Smooth muscle cell (in vitro differentiated cells): ENCODE measurements around the gene NFYB. TPM values are rescaled to one million over a fixed set of nuclear protein-coding genes. Genes with fewer than 3 reads are reported as not detected.
A peak's percentile ranks its signal among the peaks of the same experiment; 100 is the strongest.
"Not testable (repeated sequence)": the region's sequence is repeated elsewhere in the genome, so short reads cannot be mapped to it uniquely, and the experiment has no call there.

ENCODE experiments used
- DNase-seq: peaks from one replicate; lab custom pipeline; 2025; ENCODE audit not compliant: unreplicated experiment; lab: John Stamatoyannopoulos, UW
- H2AFZ ChIP-seq: fragments of 200-600 bp; sonication (generic); 2 replicates; pipeline ENCODE4 v1.6.0; 2016; ENCODE audit warnings: antibody characterized with exemption, low read depth, mild to moderate bottlenecking
- H3F3A ChIP-seq: fragments of 200-600 bp; sonication (generic); 2 replicates; pipeline ENCODE4 v1.6.0; 2017; ENCODE audit warnings: antibody characterized with exemption, low read depth
- H3K27ac ChIP-seq: fragments of 200-600 bp; sonication (generic); 2 replicates; pipeline ENCODE4 v1.5.1; 2016; ENCODE audit warnings: low read depth, mild to moderate bottlenecking
- H3K27me3 ChIP-seq: fragments of 200-600 bp; sonication (generic); 2 replicates; pipeline ENCODE4 v1.6.1; 2016; ENCODE audit warnings: low read depth, mild to moderate bottlenecking
- H3K36me3 ChIP-seq: fragments of 200-600 bp; sonication (generic); 2 replicates; pipeline ENCODE4 v1.5.1; 2016; ENCODE audit warnings: low read depth
- H3K4me1 ChIP-seq: fragments of 200-600 bp; sonication (generic); 2 replicates; pipeline ENCODE4 v1.5.1; 2016; ENCODE audit warnings: low read depth
- H3K4me2 ChIP-seq: fragments of 200-600 bp; sonication (generic); 2 replicates; pipeline ENCODE4 v1.6.0; 2016; ENCODE audit warnings: mild to moderate bottlenecking
- H3K4me3 ChIP-seq: fragments of 200-600 bp; sonication (generic); 2 replicates; pipeline ENCODE4 v1.5.1; 2016; ENCODE audit warnings: mild to moderate bottlenecking
- H3K79me2 ChIP-seq: fragments of 200-600 bp; sonication (generic); 2 replicates; pipeline ENCODE4 v1.6.0; 2016; ENCODE audit warnings: low read depth, mild to moderate bottlenecking
- H3K9ac ChIP-seq: fragments of 200-600 bp; sonication (generic); 2 replicates; pipeline ENCODE4 v1.6.0; 2016; ENCODE audit warnings: low read depth
- H3K9me3 ChIP-seq: fragments of 200-600 bp; sonication (generic); replicated peaks from 2 replicates; pipeline ENCODE4 v1.5.1; 2016; ENCODE audit warnings: low read depth
- H4K20me1 ChIP-seq: fragments of 200-600 bp; sonication (generic); 2 replicates; pipeline ENCODE4 v1.6.0; 2016; ENCODE audit warnings: low read depth
- CTCF ChIP-seq: fragments of 200-600 bp; sonication (generic); IDR thresholded peaks from 2 replicates; pipeline ENCODE4 v1.5.1; 2017; ENCODE audit warnings: borderline replicate concordance, mild to moderate bottlenecking, antibody characterized with exemption; ENCODE audit not compliant: insufficient read depth, poor library complexity, severe bottlenecking
- WGBS: methylation state at CpG from one replicate; pipeline ENCODE4 v1.1.7; 2016; ENCODE audit warnings: low lambda C conversion rate; 5-methylcytosine and 5-hydroxymethylcytosine counted together
- polyA plus RNA-seq: library from polyadenylated mRNA; unstranded; fragments of >200 nt; fragmentation: Nextera tagmentation; extraction: Ambion mirVana; gene quantifications from 2 replicates; pipeline ENCODE4 v1.2.1, GENCODE V29; 2016
- total RNA-seq: library from RNA; depleted of rRNA; stranded (reverse); fragments of >200 nt; gene quantifications from 2 replicates; pipeline ENCODE4 v1.2.3, GENCODE V29; 2014

NFYB gene
- total and polyA plus RNA-seq, 2 experiments from 2014 or later, result 20.2 to 22.6 TPM

GRCh38 chr12:104122298-104122697 lies 15.7 kb downstream of the NFYB start:
- no peaks in the 10 kb centered on the region for H3F3A ChIP-seq
- H3K27me3 ChIP-seq, result no peaks in the 10 kb centered on the region
- peaks cover 2% of the 10 kb centered on the region for H3K36me3 ChIP-seq
- H4K20me1 ChIP-seq, result peaks cover 6% of the 10 kb centered on the region
- no peak overlapping the region for H3K9ac ChIP-seq
- H3K79me2 ChIP-seq, result peaks cover 4% of the 10 kb centered on the region
- no peak overlapping the region for H3K4me3 ChIP-seq
- DNase-seq, result no peak
- no peaks in the 10 kb centered on the region for H3K4me1 ChIP-seq
- H2AFZ ChIP-seq, result no peak overlapping the region
- no peak overlapping the region for H3K27ac ChIP-seq
- TF ChIP-seq CTCF, result no peak
- H3K4me2 ChIP-seq, result no peak overlapping the region
- no peaks in the 10 kb centered on the region for H3K9me3 ChIP-seq
- WGBS, result 92% methylated on average over 9 of the region's 9 CpGs

- no peak for TF ChIP-seq CTCF
- Histone ChIP-seq H3K27me3 (no peaks in the 10 kb centered on the region), H3K4me3 (no peak overlapping the region), H3K4me2 (no peak overlapping the region), H2AFZ (no peak overlapping the region), H3K9me3 (no peaks in the 10 kb centered on the region), H3K27ac (peak overlapping the region; percentile 7), H3K4me1 (no peaks in the 10 kb centered on the region), H3K79me2 (peaks cover 4% of the 10 kb centered on the region), H3K36me3 (peaks cover 2% of the 10 kb centered on the region), H3K9ac (no peak overlapping the region), H3F3A (no peaks in the 10 kb centered on the region), H4K20me1 (peaks cover 8% of the 10 kb centered on the region)
- DNase-seq, result no peak
Measured at GRCh38 chr12:104121001-104121400, 17.0 kb downstream of the NFYB start.

- Histone ChIP-seq H3K9ac (no peak overlapping the region), H4K20me1 (peaks cover 11% of the 10 kb centered on the region), H2AFZ (no peak overlapping the region), H3F3A (no peaks in the 10 kb centered on the region), H3K4me2 (no peak overlapping the region), H3K9me3 (no peaks in the 10 kb centered on the region), H3K27me3 (no peaks in the 10 kb centered on the region), H3K27ac (no peak overlapping the region), H3K4me3 (no peak overlapping the region), H3K4me1 (no peaks in the 10 kb centered on the region), H3K36me3 (peaks cover under 1% of the 10 kb centered on the region), H3K79me2 (no peaks in the 10 kb centered on the region)
- no peak for TF ChIP-seq CTCF
- DNase-seq, result no peak
Measured at GRCh38 chr12:104115587-104115975, 22.4 kb downstream of the NFYB start.

GRCh38 chr12:104114834-104115586 lies 23.0 kb downstream of the NFYB start:
- H3F3A ChIP-seq, H3K9ac ChIP-seq, H3K27ac ChIP-seq, H3K4me1 ChIP-seq, H3K4me2 ChIP-seq, H2AFZ ChIP-seq, H3K4me3 ChIP-seq, H3K9me3 ChIP-seq, H3K79me2 ChIP-seq, H3K27me3 ChIP-seq, DNase-seq, H3K36me3 ChIP-seq: not testable (repeated sequence)
- WGBS, result 95% methylated on average over 14 of the region's 14 CpGs
- H4K20me1 ChIP-seq, result peaks cover 11% of the 10 kb centered on the region
